Measurements from ENCODE around the gene CD81. TPM values are rescaled to one million over a fixed set of nuclear protein-coding genes. Genes with fewer than 3 reads are reported as not detected.

The CD81 gene
- total and polyA plus RNA-seq, 2 donors (not counting 1 experiment from before 2014, with no cell fraction given): 438 to 611 TPM

GRCh38 chr11:2437516-2437915, 60.4 kb downstream of the CD81 start:
- Histone ChIP-seq H3K4me1 (ENCODE audit: control insufficient read depth, extremely low read depth, insufficient read depth, low read length) (no peaks in the 10 kb centered on the region), H3K9ac (ENCODE audit: insufficient read depth, low read length) (no peak overlapping the region), H3K79me2 (ENCODE audit: control insufficient read depth, insufficient read depth, low read length) (no peaks in the 10 kb centered on the region), H4K20me1 (ENCODE audit: control insufficient read depth, extremely low read depth, insufficient read depth, low read length) (no peaks in the 10 kb centered on the region), H2AFZ (ENCODE audit: low read length) (no peak overlapping the region), H3K27me3 (ENCODE audit: control insufficient read depth, insufficient read depth, low read length) (no peaks in the 10 kb centered on the region), H3K4me3 (replicated peaks in 1 of 4; ENCODE audit: control extremely low read depth in 1 of 4, insufficient read depth in 1 of 4, low read depth in 3 of 4, low read length in 4 of 4) (no peak overlapping the region), H3K27ac (ENCODE audit: insufficient read depth, low read length) (no peak overlapping the region), H3K36me3 (ENCODE audit: control insufficient read depth, insufficient read depth, low read length) (no peaks in the 10 kb centered on the region), H3K4me2 (ENCODE audit: extremely low read depth, insufficient read depth, low read length) (no peak overlapping the region), H3K9me3 (ENCODE audit: control insufficient read depth, insufficient read depth, low read depth, low read length) (no peaks in the 10 kb centered on the region)
- no peak for DNase-seq (ENCODE audit: low read depth in 2 of 2)
- TF ChIP-seq CTCF (conservative IDR thresholded peaks at IDR 0.05 in 1 of 2, IDR thresholded peaks at IDR 0.05 in 1 of 2; ENCODE audit: low read depth in 1 of 2, low read length in 2 of 2) (no peak), EZH2 (IDR thresholded peaks at IDR 0.05; ENCODE audit: low read length, missing control alignments) (no peak)

- DNase-seq (ENCODE audit: low read depth in 2 of 2): no peak
- Histone ChIP-seq H3K27me3 (ENCODE audit: control insufficient read depth, insufficient read depth, low read length) (peaks cover 4% of the 10 kb centered on the region), H3K36me3 (ENCODE audit: control insufficient read depth, insufficient read depth, low read length) (no peaks in the 10 kb centered on the region), H3K79me2 (ENCODE audit: control insufficient read depth, insufficient read depth, low read length) (no peaks in the 10 kb centered on the region), H4K20me1 (ENCODE audit: control insufficient read depth, extremely low read depth, insufficient read depth, low read length) (no peaks in the 10 kb centered on the region), H3K4me3 (replicated peaks in 1 of 4; ENCODE audit: control extremely low read depth in 1 of 4, insufficient read depth in 1 of 4, low read depth in 3 of 4, low read length in 4 of 4) (no peak overlapping the region), H3K4me2 (ENCODE audit: extremely low read depth, insufficient read depth, low read length) (no peak overlapping the region), H3K9ac (ENCODE audit: insufficient read depth, low read length) (no peak overlapping the region), H3K4me1 (ENCODE audit: control insufficient read depth, extremely low read depth, insufficient read depth, low read length) (no peaks in the 10 kb centered on the region), H3K9me3 (ENCODE audit: control insufficient read depth, insufficient read depth, low read depth, low read length) (no peaks in the 10 kb centered on the region), H3K27ac (ENCODE audit: insufficient read depth, low read length) (no peak overlapping the region), H2AFZ (ENCODE audit: low read length) (no peak overlapping the region)
- TF ChIP-seq EZH2 (IDR thresholded peaks at IDR 0.05; ENCODE audit: low read length, missing control alignments) (no peak), CTCF (conservative IDR thresholded peaks at IDR 0.05 in 1 of 2, IDR thresholded peaks at IDR 0.05 in 1 of 2; ENCODE audit: low read depth in 1 of 2, low read length in 2 of 2) (no peak)
Observed at GRCh38 chr11:2439820-2440219, 62.7 kb downstream of the CD81 start.

GRCh38 chr11:2440646-2441045, 63.5 kb downstream of the CD81 start:
- Histone ChIP-seq H3K9ac (ENCODE audit: insufficient read depth, low read length) (no peak overlapping the region), H4K20me1 (ENCODE audit: control insufficient read depth, extremely low read depth, insufficient read depth, low read length) (no peaks in the 10 kb centered on the region), H3K4me2 (ENCODE audit: extremely low read depth, insufficient read depth, low read length) (no peak overlapping the region), H3K27me3 (ENCODE audit: control insufficient read depth, insufficient read depth, low read length) (peaks cover 4% of the 10 kb centered on the region), H3K9me3 (ENCODE audit: control insufficient read depth, insufficient read depth, low read depth, low read length) (no peaks in the 10 kb centered on the region), H3K4me1 (ENCODE audit: control insufficient read depth, extremely low read depth, insufficient read depth, low read length) (no peaks in the 10 kb centered on the region), H3K36me3 (ENCODE audit: control insufficient read depth, insufficient read depth, low read length) (no peaks in the 10 kb centered on the region), H2AFZ (ENCODE audit: low read length) (no peak overlapping the region), H3K4me3 (replicated peaks in 1 of 4; ENCODE audit: control extremely low read depth in 1 of 4, insufficient read depth in 1 of 4, low read depth in 3 of 4, low read length in 4 of 4) (no peak overlapping the region), H3K27ac (ENCODE audit: insufficient read depth, low read length) (no peak overlapping the region), H3K79me2 (ENCODE audit: control insufficient read depth, insufficient read depth, low read length) (no peaks in the 10 kb centered on the region)
- TF ChIP-seq CTCF (conservative IDR thresholded peaks at IDR 0.05 in 1 of 2, IDR thresholded peaks at IDR 0.05 in 1 of 2; ENCODE audit: low read depth in 1 of 2, low read length in 2 of 2) (no peak), EZH2 (IDR thresholded peaks at IDR 0.05; ENCODE audit: low read length, missing control alignments) (no peak)
- no peak for DNase-seq (ENCODE audit: low read depth in 2 of 2)
